SK-N-SH treated with all-trans-retinoic acid at 6 μM for 48 hours (cell line): ENCODE data around the gene HAVCR2.

Source experiments
- ATAC-seq: fragments of 200-7000 bp; cut with Tn5 transposase; 3 replicates; pipeline ENCODE4 v1.9.1; 2020; ENCODE audit warnings: mild to moderate bottlenecking, moderate library complexity
- ARNTL ChIP-seq: fragments of 450-650 bp; formaldehyde crosslinking; IDR thresholded peaks from 2 replicates; pipeline ENCODE4 v1.5.0; 2020; ENCODE audit warnings: low read depth, mild to moderate bottlenecking, moderate library complexity, borderline replicate concordance
- BACH2 ChIP-seq: fragments of 250-450 bp; sonication (Bioruptor Pico); IDR thresholded peaks from 2 replicates; pipeline ENCODE4 v1.9.0; 2021; ENCODE audit warnings: mild to moderate bottlenecking, borderline replicate concordance
- CREB5 ChIP-seq: fragments of 250-450 bp; sonication (Bioruptor Pico); IDR thresholded peaks from 2 replicates; pipeline ENCODE4 v1.5.1; 2020; ENCODE audit warnings: low read depth, mild to moderate bottlenecking, moderate library complexity
- CSDC2 ChIP-seq: fragments of 250-450 bp; sonication (Bioruptor Pico); IDR thresholded peaks from 2 replicates; pipeline ENCODE4 v1.5.0; 2020; ENCODE audit warnings: mild to moderate bottlenecking, moderate library complexity
- ESRRG ChIP-seq: fragments of 250-450 bp; sonication (Bioruptor Pico); IDR thresholded peaks from 2 replicates; pipeline ENCODE4 v1.6.1; 2021; ENCODE audit warnings: mild to moderate bottlenecking
- GLIS3 ChIP-seq: fragments of 250-450 bp; sonication (Bioruptor Pico); IDR thresholded peaks from 2 replicates; pipeline ENCODE4 v1.5.0; 2020; ENCODE audit warnings: mild to moderate bottlenecking, moderate library complexity
- ISL1 ChIP-seq: fragments of 250-450 bp; sonication (Bioruptor Pico); IDR thresholded peaks from 2 replicates; pipeline ENCODE4 v2.1.2; 2022; ENCODE audit warnings: mild to moderate bottlenecking, moderate library complexity
- OSR1 ChIP-seq: fragments of 250-450 bp; sonication (Bioruptor Pico); IDR thresholded peaks from 2 replicates; pipeline ENCODE4 v1.8.0; 2022; ENCODE audit warnings: moderate library complexity, mild to moderate bottlenecking, inconsistent platforms
- PATZ1 ChIP-seq: fragments of 250-450 bp; sonication (Bioruptor Pico); IDR thresholded peaks from 2 replicates; pipeline ENCODE4 v1.8.0; 2020; ENCODE audit warnings: mild to moderate bottlenecking, moderate library complexity, borderline replicate concordance
- POU6F1 ChIP-seq: fragments of 250-450 bp; sonication (Bioruptor Pico); IDR thresholded peaks from 2 replicates; pipeline ENCODE4 v1.8.0; 2021; ENCODE audit warnings: low read depth, mild to moderate bottlenecking, moderate library complexity, borderline replicate concordance
- PPARA ChIP-seq: fragments of 250-450 bp; sonication (Bioruptor Pico); IDR thresholded peaks from 2 replicates; pipeline ENCODE4 v1.5.0; 2020; ENCODE audit warnings: mild to moderate bottlenecking, borderline replicate concordance
- RARB ChIP-seq: fragments of 250-450 bp; sonication (Bioruptor Pico); IDR thresholded peaks from 2 replicates; pipeline ENCODE4 v1.8.0; 2021; ENCODE audit warnings: mild to moderate bottlenecking, moderate library complexity
- SNAI2 ChIP-seq: fragments of 250-450 bp; sonication (Bioruptor Pico); IDR thresholded peaks from 2 replicates; pipeline ENCODE4 v1.5.0; 2020; ENCODE audit warnings: mild to moderate bottlenecking, moderate library complexity
- TCF4 ChIP-seq: fragments of 250-450 bp; sonication (Bioruptor Pico); IDR thresholded peaks from 2 replicates; pipeline ENCODE4 v1.8.0; 2021; ENCODE audit warnings: mild to moderate bottlenecking, moderate library complexity, borderline replicate concordance
- TOX ChIP-seq: fragments of 250-450 bp; sonication (Bioruptor Pico); IDR thresholded peaks from 2 replicates; pipeline ENCODE4 v1.8.0; 2021; ENCODE audit warnings: mild to moderate bottlenecking, moderate library complexity, borderline replicate concordance
- TSHZ2 ChIP-seq: fragments of 250-450 bp; sonication (Bioruptor Pico); IDR thresholded peaks from 2 replicates; pipeline ENCODE4 v1.5.0; 2020; ENCODE audit warnings: mild to moderate bottlenecking, moderate library complexity
- ZC3H10 ChIP-seq: fragments of 250-450 bp; sonication (Bioruptor Pico); IDR thresholded peaks from 2 replicates; pipeline ENCODE4 v1.5.1; 2021; ENCODE audit warnings: mild to moderate bottlenecking, moderate library complexity
- ZNF565 ChIP-seq: fragments of 450-650 bp; formaldehyde crosslinking; conservative IDR thresholded peaks from 2 replicates; pipeline ENCODE4 v1.5.0; 2020; ENCODE audit warnings: low read depth, mild to moderate bottlenecking, moderate library complexity
- ZNF70 ChIP-seq: fragments of 450-650 bp; formaldehyde crosslinking; IDR thresholded peaks from 2 replicates; pipeline ENCODE4 v1.5.0; 2020; ENCODE audit warnings: mild to moderate bottlenecking, moderate library complexity

The HAVCR2 gene

GRCh38 chr5:157086751-157087359, 22.0 kb downstream of the HAVCR2 start:
- no peak for ATAC-seq
- no peak for TF ChIP-seq SNAI2 (CRISPR knock-in tag)
- no peak for TF ChIP-seq POU6F1
- no peak for TF ChIP-seq GLIS3 (CRISPR knock-in tag)
- no peak for TF ChIP-seq TSHZ2 (CRISPR knock-in tag)
- TF ChIP-seq ESRRG (CRISPR knock-in tag), result no peak
- no peak for TF ChIP-seq ZNF70 (CRISPR knock-in tag)
- TF ChIP-seq RARB (CRISPR knock-in tag), result no peak
- no peak for TF ChIP-seq PPARA
- TF ChIP-seq CREB5 (CRISPR knock-in tag), result no peak
- TF ChIP-seq ZNF565, result no peak
- TF ChIP-seq ARNTL (CRISPR knock-in tag), result no peak
- no peak for TF ChIP-seq ZC3H10 (CRISPR knock-in tag)
- TF ChIP-seq OSR1 (CRISPR knock-in tag), result no peak
- TF ChIP-seq PATZ1 (CRISPR knock-in tag), result no peak
- TF ChIP-seq TCF4 (CRISPR knock-in tag), result no peak

- ATAC-seq, result no peak
- no peak for TF ChIP-seq TSHZ2 (CRISPR knock-in tag)
- no peak for TF ChIP-seq PATZ1 (CRISPR knock-in tag)
- TF ChIP-seq ESRRG (CRISPR knock-in tag), result no peak
- no peak for TF ChIP-seq TOX (CRISPR knock-in tag)
These were observed 22.9 kb downstream of the HAVCR2 start for GRCh38 chr5:157085930-157086329.

GRCh38 chr5:157080286-157080685, 28.6 kb downstream of the HAVCR2 start:
- no peak for ATAC-seq
- TF ChIP-seq TCF4 (CRISPR knock-in tag) (no peak), BACH2 (CRISPR knock-in tag) (no peak), PATZ1 (CRISPR knock-in tag) (no peak), ZNF565 (no peak), ISL1 (CRISPR knock-in tag) (no peak), CSDC2 (CRISPR knock-in tag) (no peak), CREB5 (CRISPR knock-in tag) (no peak), POU6F1 (no peak)
